ENCODE measurements around the gene SMLR1.

The SMLR1 gene

DNA sequence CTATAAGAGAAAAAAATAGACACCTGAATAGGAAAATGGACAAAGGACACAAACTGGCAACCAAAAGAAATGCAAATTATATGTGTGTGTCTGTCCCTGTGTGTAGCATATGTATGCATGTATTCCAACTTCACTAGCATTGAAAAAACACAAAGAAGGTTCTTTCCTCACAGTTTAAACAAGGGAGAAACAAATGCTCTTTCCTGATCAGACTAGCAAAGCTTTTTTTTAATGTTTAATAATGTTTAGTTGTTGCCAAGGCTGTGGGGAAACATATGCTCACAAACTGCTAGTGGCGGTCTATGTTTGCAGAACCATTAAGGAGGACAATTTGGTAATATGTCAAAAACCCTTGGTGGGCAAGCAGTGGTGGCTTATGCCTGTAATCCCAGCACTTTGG lies 22.4 kb downstream of the SMLR1 start:
- DNase-seq (ENCODE audit: insufficient read length, low spot score) (no peak), FAIRE-seq (no peak)

DNA sequence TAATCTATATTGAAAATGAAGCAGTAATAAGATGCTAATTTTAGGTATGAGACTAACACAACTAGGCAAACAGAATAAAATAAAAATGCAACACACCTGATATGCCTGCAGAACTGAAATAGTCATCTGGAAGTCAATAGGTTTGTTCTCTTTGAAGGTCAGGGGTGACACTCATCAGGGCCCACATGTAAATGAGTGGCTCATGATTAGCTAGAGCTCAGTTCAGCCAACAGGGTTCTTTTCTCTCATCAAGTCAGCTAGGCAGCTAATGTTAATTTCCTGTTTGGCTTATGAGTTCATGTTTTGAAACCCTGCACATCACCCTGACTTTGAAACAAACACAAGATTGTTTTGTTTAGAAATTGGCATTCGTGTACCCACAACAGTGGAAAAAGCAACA lies 23.8 kb downstream of the SMLR1 start:
- peak; percentile 36 for FAIRE-seq
- DNase-seq (ENCODE audit: insufficient read length, low spot score): no peak

DNA sequence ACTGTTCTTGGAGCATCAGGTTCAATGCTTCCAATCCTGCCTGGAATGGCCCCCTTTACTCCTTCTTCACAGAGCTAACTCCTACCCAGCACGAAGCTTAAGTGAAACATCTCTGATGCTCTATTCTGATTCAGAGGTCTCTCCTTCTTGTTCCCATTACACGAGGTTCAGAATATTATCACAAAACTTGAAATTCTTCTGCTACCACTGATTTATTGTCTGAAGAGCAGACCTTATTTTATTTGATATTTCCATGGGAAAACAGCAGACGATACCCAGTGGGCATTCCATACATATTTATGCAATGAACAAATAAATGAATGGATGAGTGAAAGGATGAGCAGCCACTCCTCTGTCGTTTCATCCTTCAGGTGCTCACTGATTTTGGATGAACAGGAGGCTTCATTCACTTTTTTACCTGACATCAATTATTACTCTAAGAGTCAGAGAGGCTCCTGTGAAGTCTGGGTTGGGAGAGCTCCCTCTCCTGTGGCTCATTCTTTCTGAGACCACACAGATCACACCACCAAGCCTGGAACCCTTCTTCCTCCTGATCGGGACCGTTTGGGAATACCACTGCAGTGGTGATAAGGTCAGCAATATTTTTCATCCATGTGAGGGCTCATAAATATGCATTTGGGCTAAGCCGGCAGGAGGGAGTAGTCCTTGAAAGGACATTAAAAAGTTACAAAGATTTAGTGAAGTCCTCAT lies 25.8 kb downstream of the SMLR1 start:
- FAIRE-seq (no peak), DNase-seq (ENCODE audit: insufficient read length, low spot score) (peak; percentile 29)

DNA sequence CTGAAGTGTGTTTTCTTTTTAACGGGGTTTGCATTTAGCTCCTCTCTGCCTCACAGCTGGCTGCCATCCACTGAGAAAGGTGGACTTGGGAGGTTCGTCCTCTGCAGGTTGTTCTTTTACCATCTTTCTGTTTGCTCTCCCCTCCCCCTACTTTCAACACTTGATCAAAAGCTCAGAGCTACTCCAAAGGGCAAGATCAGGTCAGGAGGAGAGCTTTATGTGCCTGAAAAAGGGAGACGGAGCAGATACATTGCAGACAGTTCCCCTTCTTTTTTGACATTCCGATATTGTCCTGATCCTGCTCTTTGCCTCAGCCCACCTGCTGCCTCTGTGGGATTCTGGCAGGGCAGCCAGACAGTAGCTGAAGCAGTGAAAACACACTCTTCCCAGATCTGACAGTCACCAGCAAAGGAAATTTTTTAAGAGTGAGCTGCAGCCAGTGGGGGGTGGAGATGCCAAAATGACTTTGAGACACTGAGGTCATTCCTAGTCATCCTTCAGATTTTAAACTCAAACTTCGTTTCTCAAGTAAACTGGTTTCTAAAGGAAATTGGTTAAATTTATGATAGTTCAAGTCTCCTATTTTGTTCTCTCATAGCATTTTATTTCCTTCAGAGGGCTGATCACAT lies 26.5 kb downstream of the SMLR1 start:
- no peak for FAIRE-seq
- DNase-seq (ENCODE audit: insufficient read length, low spot score): peak; percentile 19

DNA sequence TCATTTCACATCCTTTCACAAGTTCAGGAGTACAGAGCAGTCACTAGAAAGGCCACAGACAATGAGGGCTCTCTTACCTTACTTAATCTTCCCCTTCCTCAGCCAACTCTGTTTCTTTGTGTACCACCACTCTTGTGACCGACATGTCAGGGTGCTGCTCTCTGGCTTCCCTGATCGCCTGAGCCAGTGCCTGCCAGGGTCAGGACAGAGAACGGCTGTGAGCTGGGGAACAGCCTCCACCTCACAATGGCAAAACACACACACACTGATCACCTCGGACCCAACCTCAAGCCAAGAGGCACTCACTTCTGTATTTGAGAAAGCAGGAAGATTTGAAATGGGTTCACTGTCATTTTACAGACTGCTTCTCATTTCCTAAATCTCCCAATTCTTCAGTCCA lies 30.8 kb downstream of the SMLR1 start:
- DNase-seq (ENCODE audit: insufficient read length, low spot score) (no peak), FAIRE-seq (no peak)

DNA sequence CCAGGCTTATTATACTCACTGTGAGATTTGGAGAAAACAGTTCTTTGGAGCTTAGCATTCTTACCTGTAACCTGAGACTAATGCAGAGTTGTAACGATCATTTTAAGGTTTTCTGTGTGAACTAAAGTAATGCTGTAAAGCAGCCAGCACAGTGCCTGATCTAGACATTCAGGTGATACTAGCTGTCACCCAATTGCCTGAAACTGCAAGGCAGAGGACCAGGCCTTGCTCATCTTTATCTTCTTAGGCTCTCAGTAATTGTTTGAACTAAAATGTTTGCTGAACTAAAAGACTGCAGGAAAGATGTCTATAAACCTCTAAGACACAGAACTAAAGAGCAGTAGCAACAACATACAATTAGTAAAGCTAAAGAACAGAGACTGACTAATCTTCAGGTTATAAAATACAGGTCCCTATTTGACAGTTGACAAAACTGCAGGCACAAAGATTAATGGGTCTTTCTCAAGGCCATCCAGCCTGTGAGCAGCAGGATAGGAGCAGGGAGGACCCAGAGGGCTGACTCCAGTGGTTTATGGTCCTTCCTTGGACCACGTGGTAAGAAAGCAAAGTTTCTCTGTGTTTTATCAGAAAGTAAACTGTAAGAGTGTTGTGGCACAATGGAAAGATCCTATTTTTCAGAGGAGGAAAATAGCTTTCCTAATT lies 31.4 kb downstream of the SMLR1 start:
- no peak for DNase-seq (ENCODE audit: insufficient read length, low spot score)
- no peak for FAIRE-seq

DNA sequence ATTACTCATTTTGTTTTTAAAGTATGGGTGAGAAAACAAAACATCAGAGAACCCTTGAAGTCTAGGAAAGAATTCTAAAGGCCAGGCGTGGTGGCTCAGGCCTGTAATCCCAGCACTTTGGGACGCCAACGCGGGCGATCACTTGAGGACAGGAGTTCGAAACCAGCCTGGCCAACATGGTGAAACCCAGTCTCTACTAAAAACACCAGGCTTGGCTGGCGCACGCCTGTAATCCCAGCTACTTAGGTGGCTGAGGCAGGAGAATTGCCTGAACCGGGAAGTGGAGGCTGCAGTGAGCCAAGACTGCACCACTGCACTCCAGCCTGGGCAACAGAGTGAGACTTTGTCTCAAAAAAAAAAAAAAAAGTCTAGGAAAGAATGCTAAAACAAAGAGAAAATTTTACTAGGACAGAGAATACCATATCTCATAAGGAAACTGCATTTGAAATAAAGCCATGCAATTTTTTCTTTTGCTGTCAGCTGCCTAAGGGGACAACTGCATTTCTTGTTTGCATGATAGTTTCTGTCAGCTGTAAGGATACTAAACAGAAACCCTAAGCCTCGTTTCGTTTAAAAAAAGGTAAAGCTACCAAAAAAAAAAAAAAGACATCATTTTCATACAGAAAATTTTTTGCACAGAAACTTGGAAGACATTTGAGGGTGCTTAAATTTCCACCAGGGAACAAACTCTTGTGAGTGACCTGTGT lies 32.1 kb downstream of the SMLR1 start:
- DNase-seq (ENCODE audit: insufficient read length, low spot score) (no peak), FAIRE-seq (no peak)

DNA sequence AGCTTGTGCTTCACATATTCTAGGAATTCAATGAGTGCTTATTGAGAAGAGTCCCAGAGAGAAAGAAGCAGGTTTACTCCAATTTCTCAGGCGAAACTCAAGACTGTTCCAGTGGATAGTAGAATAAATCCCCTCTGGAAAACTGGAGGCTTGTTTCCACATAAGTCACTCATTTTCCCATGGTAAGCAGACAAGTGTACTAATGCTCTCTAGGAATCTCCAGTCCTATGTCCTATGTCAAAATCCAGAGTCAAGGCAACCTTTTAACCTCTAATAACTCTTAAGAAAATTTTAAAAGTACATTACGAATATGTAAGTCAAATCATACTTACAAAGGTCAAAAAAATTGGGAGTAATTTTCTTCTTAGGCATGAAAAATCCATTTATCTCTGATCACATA lies 35.2 kb downstream of the SMLR1 start:
- FAIRE-seq (no peak), DNase-seq (ENCODE audit: insufficient read length, low spot score) (no peak)

DNA sequence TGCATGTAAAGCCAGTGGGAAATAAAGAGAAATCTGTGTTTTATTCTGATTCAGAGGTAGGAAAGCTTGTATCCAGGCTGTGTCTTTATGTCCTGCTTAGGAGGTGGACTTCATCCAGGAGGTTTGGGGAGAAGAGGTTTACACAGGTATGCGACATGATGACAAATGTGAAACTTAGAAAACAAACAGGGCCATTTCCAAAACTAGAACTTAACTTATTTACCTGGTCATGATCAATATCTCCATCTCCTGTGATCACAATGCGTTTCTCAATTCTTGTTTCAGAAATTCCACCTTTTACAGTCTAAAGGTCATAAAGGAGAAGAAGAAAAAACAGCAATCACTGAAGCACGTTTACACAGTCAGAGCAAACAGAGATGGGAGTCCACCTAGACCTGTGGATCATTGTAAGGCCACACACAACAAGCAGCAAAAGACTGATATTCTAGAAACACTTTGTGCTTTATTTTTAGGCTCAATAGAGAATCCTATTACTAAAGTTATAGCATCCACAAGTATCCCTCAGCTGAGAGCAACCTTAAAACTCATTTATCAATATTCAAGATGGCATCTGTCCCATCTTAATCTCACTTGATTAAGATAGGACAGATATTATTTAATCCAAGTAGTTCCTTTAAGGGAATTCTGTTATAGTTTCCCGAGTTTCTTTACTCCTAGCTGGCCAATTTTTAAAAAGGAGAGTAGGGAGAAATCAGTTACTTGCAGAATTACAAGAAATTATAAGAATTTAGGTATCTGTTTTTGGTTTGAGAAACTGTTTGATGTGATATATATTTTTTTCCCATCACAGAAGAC lies 36.4 kb downstream of the SMLR1 start:
- no peak for FAIRE-seq
- no peak for DNase-seq (ENCODE audit: insufficient read length, low spot score)

DNA sequence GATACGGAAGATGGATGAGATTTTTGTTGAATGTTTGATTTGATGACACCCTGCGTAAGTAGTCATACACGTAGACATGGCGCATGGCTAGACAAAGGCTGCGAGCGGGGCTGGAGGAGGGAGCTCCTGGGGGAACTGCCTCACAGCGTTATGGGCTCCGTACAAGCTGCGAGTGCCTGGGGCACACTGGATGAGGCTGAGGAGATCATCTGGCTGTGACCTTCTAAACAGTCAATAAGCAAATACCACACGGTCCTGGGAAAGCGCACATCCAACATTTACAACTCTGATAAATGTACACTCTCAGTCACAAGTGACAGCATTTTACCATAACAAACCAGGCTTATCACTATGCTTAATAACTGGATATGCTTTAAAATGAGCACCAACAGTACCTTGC lies 37.1 kb downstream of the SMLR1 start:
- FAIRE-seq (no peak), DNase-seq (ENCODE audit: insufficient read length, low spot score) (no peak)

DNA sequence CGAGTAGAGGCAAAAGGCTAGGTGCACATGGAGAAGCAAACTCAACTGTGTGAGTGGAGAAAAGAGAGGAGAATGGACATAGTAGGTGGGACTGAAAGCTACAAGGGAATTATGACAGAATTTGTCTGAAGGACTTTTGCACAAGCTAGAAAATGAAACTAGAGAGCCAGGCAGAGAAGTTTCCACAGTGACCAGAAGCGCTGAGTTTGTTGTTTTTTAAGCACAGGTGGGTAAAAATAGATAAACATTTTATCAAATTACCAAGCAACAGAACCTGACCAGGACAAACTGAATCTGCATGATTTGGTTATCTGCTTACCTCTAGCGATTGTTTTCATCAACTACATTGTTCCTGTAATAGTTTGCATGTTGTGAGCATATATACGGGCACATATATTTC lies 38.6 kb downstream of the SMLR1 start:
- FAIRE-seq (no peak), DNase-seq (ENCODE audit: insufficient read length, low spot score) (no peak)

DNA sequence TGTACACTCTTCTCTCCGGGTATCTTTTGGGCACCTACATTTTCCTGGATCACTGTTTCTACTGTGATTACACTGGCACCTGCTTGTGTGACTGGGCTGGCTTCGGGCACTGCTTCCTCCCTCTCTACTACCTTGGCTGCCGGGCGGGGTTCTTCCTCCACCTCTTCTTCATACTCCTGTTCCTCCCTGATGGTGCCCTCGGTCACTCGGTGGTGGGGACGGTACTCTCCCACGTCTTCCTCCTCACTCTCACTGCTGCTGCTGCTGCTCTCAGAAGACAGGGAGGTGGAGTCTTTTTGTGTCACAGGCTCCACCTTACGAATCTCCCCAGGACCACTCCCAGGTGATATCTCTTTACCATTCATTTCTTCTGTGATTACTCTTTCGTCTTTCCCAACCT lies 42.5 kb downstream of the SMLR1 start:
- DNase-seq (ENCODE audit: insufficient read length, low spot score): no peak
- no peak for FAIRE-seq

DNA sequence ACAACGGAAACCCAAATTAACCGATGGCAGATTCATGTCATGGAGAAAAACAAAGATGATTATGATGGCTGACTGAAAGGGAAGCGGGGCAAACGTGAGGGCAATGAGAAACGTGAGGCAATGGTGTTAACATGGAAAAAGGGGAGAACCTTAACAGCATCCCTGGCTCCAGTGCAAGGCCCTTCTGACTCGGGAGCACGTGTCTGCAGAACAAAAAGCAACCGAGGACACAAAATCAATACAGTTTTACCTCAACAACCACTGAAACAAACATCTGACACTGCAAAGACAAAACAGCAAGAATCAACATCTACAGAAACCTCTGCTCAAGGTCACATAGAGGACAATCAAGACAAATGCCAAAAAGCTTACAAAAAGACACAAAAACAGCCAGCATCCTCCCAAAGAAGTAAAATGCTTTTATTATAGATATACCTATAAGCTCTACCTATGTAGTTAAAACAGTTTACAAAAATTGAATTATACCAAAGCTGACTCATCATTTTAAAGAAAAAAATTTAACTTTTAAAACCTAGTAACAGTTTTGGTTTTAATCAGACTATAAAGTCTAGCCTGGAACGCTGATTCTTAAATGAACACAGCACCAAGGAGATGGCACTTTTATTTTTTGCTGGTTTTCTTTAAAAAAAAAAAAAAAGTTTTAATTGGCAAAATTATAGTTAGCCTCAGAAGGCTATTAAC lies 43.1 kb downstream of the SMLR1 start:
- DNase-seq (ENCODE audit: insufficient read length, low spot score) (no peak), FAIRE-seq (no peak)

DNA sequence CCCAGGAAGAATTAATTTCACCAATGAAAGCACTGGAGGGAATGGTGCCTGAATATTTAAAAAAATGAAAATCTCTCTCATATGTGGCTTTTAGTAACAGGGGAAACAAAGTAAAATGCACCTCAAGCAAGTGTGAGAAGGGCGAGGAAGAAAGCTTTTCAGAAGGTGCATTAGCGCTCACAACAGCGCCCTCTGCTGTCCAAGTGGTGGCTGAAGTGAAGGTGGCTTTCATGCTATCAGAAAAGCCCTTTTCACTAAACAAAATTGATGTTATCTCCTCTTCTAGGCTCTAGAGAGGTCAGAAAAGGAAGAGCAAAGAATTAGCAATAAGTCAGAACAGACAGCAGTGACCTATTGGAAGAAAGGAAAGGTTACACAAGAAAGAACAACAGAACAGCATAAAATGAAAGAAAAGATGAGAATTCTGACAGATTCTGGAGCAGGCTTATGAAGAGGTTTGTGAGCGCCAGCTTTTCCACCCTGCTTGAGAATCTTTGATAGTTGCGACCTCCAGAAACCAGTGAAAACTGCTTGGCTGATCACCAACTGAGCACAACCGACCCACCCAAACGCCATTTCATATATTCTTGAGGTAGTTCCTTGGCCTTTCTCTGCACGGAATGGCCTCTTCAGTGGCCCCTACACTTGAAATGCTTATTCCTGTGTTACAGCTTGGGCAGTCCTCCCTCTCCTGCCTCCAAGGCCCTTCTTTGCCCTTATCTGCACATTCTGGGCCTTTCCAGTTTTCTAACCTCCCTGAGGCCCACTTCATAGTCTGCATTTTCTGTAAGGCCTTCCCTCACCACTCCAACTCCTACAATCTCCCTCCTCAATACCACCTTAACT lies 45.3 kb downstream of the SMLR1 start:
- DNase-seq (ENCODE audit: insufficient read length, low spot score) (peak; percentile 42), FAIRE-seq (peak; percentile 74)

DNA sequence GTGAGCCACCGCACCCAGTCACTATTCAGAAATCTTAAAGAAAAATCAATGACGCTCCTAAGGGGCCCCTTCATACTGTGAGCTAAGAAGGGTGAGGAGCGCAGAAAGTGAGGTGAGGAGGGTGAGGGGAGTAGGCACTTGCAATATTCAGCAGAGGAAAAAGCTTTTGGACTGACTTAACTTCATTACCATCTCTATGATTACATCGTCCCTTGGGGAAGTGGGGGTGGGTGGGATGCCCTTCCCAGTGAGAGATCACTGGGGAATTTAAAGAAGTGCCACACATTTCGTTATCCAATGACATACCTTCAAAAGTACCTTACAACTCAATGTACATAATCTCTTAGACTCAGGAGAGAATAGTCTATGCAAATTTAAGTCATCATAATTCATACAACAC lies 46.5 kb downstream of the SMLR1 start:
- FAIRE-seq (no peak), DNase-seq (ENCODE audit: insufficient read length, low spot score) (no peak)

DNA sequence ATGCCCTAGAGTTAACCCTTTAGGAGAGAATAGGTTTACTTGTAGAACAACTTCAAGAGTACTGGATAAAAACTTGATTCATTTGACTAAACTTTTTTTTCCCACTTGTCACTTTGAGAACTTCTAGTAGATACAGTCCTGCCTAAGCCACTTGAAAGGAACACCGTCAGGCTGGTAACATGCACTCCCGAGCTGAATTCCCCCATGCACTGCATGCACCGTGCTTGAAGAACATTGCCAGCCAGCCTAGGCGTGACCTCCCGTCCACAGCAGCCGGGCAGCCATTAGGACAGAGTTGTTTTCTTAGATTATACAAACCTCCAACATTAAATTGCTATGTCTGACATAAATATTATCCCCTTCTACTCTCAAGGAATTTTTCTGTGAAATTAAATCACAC lies 52.6 kb downstream of the SMLR1 start:
- DNase-seq (ENCODE audit: insufficient read length, low spot score) (no peak), FAIRE-seq (peak; percentile 51)

DNA sequence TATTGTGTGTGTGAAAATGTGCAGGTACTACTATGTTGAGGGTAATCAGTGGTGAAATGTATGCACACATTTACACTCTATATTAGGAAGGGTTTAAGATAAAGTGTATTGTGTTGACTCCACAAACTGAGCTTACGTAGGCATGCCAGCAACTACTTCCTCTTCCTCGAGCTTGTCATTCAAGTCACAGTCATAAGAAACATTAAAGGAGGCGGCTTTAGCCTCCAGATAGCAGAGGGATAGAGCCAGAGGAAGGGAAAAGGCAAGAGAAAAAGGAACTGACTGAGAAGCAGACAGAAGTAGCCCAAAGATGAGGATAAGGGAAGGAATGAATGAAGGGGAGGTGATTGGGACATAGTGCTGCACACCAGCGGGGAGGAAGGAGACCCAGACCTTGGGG lies 55.2 kb downstream of the SMLR1 start:
- FAIRE-seq (no peak), DNase-seq (ENCODE audit: insufficient read length, low spot score) (no peak)

DNA sequence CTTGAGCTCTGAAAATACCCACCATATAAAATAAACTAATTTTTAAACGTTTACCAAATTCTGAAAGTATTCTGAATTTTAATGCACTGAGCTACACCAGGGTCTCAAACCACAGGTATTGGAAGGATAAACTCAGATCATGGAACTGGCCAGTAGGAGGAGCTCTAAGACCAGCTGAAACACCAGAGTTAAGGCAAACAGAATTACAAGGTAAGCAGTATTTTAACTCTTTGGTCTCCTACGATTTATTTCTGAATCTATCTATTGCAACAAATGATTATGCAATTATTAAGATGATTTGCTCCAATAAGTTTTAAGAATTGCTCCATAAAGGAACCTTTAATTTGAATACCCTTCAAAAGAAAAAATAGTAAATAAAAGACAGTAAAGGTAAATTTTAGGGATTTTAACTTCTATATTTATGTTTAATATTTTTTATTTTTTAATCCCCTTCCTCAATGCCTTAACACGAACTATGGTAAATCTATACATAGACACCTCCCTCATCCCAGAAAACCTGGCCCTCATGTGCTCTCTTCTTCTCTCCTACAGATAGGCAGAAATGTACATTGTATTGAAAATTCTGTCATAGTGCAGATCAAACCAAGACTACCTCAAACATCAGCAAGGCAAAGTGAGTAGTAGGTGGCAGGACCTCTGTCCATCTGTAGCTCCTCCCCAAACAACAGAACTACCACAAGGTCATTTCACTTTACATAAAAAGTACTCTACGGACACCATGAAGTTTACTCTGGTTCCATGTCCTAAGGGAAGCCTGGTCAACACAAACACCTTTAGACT lies 58.4 kb downstream of the SMLR1 start:
- DNase-seq (ENCODE audit: insufficient read length, low spot score) (peak; percentile 71), FAIRE-seq (no peak)

Data from HTR-8/SVneo (cell line).